ENCODE data around the gene SPATA31E1.

SPATA31E1 gene

DNA sequence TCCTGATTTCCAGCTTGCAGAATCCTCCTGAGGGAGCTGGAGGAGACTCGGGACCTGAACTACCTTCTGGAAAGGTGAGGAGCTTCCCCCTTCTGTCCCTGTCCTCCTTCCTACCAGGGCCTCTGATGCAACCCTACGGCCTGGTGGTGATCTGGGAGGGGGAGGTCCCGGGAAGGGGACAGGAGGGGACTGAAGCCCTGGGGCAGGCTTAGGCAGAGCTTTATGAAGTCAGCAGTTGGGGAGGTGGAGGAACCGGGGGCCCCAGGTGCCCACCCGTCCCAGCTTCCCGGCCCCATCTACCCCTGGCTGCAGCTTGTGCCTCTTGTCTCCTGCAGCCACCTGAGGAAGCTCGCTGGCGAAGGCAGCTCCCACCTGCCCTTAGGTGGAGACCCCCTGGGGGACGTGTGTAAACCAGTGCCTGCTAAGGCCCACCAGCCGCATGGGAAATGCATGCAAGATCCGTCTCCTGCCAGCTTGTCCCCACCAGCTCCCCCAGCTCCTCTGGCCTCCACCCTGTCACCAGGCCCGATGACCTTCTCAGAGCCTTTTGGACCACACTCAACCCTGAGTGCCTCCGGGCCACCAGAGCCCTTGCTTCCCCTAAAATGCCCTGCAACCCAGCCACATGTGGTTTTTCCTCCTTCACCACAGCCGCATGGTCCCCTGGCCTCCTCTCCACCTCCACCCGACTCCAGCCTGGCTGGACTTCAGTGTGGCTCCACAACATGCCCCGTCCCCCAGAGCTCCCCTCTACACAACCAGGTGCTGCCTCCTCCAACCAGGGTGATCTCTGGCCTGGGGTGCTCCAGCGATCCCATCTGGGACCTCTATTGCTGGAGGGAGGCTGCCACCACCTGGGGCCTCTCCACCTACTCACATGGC, 2.1 kb downstream of the SPATA31E1 start:
- TF ChIP-seq ZC3H10 (CRISPR knock-in tag; IDR thresholded peaks at IDR 0.05) (no peak), GLIS3 (CRISPR knock-in tag; IDR thresholded peaks at IDR 0.05) (no peak), ARNTL (CRISPR knock-in tag; IDR thresholded peaks at IDR 0.05; ENCODE audit: borderline replicate concordance, low read depth) (no peak), OSR1 (CRISPR knock-in tag; IDR thresholded peaks at IDR 0.05) (no peak), ZNF8 (CRISPR knock-in tag; IDR thresholded peaks at IDR 0.05) (no peak), TOX (CRISPR knock-in tag; IDR thresholded peaks at IDR 0.05; ENCODE audit: borderline replicate concordance) (no peak), RARB (CRISPR knock-in tag; IDR thresholded peaks at IDR 0.05) (no peak), CSDC2 (CRISPR knock-in tag; IDR thresholded peaks at IDR 0.05) (no peak), ZFP3 (CRISPR knock-in tag; IDR thresholded peaks at IDR 0.05) (no peak), ZFP30 (CRISPR knock-in tag; IDR thresholded peaks at IDR 0.05) (no peak), ZNF70 (CRISPR knock-in tag; IDR thresholded peaks at IDR 0.05) (no peak), ESRRG (CRISPR knock-in tag; IDR thresholded peaks at IDR 0.05) (no peak), SNAI2 (CRISPR knock-in tag; IDR thresholded peaks at IDR 0.05) (no peak), ZNF565 (CRISPR knock-in tag; conservative IDR thresholded peaks at IDR 0.05; ENCODE audit: low read depth) (no peak)
- TF ChIP-seq, protein P1, sequence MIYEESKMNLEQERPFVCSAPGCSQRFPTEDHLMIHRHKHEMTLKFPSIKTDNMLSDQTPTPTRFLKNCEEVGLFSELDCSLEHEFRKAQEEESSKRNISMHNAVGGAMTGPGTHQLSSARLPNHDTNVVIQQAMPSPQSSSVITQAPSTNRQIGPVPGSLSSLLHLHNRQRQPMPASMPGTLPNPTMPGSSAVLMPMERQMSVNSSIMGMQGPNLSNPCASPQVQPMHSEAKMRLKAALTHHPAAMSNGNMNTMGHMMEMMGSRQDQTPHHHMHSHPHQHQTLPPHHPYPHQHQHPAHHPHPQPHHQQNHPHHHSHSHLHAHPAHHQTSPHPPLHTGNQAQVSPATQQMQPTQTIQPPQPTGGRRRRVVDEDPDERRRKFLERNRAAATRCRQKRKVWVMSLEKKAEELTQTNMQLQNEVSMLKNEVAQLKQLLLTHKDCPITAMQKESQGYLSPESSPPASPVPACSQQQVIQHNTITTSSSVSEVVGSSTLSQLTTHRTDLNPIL (CRISPR knock-in tag; IDR thresholded peaks at IDR 0.05; ENCODE audit: low read depth), result no peak
- TF ChIP-seq, protein P2, sequence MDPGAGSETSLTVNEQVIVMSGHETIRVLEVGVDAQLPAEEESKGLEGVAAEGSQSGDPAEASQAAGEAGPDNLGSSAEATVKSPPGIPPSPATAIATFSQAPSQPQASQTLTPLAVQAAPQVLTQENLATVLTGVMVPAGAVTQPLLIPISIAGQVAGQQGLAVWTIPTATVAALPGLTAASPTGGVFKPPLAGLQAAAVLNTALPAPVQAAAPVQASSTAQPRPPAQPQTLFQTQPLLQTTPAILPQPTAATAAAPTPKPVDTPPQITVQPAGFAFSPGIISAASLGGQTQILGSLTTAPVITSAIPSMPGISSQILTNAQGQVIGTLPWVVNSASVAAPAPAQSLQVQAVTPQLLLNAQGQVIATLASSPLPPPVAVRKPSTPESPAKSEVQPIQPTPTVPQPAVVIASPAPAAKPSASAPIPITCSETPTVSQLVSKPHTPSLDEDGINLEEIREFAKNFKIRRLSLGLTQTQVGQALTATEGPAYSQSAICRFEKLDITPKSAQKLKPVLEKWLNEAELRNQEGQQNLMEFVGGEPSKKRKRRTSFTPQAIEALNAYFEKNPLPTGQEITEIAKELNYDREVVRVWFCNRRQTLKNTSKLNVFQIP (CRISPR knock-in tag; IDR thresholded peaks at IDR 0.05; ENCODE audit: borderline replicate concordance, low read depth), result no peak
- TF ChIP-seq, protein P3, sequence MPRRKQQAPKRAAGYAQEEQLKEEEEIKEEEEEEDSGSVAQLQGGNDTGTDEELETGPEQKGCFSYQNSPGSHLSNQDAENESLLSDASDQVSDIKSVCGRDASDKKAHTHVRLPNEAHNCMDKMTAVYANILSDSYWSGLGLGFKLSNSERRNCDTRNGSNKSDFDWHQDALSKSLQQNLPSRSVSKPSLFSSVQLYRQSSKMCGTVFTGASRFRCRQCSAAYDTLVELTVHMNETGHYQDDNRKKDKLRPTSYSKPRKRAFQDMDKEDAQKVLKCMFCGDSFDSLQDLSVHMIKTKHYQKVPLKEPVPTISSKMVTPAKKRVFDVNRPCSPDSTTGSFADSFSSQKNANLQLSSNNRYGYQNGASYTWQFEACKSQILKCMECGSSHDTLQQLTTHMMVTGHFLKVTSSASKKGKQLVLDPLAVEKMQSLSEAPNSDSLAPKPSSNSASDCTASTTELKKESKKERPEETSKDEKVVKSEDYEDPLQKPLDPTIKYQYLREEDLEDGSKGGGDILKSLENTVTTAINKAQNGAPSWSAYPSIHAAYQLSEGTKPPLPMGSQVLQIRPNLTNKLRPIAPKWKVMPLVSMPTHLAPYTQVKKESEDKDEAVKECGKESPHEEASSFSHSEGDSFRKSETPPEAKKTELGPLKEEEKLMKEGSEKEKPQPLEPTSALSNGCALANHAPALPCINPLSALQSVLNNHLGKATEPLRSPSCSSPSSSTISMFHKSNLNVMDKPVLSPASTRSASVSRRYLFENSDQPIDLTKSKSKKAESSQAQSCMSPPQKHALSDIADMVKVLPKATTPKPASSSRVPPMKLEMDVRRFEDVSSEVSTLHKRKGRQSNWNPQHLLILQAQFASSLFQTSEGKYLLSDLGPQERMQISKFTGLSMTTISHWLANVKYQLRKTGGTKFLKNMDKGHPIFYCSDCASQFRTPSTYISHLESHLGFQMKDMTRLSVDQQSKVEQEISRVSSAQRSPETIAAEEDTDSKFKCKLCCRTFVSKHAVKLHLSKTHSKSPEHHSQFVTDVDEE (CRISPR knock-in tag; IDR thresholded peaks at IDR 0.05), result no peak
- TF ChIP-seq, protein P4, sequence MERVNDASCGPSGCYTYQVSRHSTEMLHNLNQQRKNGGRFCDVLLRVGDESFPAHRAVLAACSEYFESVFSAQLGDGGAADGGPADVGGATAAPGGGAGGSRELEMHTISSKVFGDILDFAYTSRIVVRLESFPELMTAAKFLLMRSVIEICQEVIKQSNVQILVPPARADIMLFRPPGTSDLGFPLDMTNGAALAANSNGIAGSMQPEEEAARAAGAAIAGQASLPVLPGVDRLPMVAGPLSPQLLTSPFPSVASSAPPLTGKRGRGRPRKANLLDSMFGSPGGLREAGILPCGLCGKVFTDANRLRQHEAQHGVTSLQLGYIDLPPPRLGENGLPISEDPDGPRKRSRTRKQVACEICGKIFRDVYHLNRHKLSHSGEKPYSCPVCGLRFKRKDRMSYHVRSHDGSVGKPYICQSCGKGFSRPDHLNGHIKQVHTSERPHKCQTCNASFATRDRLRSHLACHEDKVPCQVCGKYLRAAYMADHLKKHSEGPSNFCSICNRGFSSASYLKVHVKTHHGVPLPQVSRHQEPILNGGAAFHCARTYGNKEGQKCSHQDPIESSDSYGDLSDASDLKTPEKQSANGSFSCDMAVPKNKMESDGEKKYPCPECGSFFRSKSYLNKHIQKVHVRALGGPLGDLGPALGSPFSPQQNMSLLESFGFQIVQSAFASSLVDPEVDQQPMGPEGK (CRISPR knock-in tag; IDR thresholded peaks at IDR 0.05; ENCODE audit: borderline replicate concordance), result no peak
- no peak for ATAC-seq

DNA sequence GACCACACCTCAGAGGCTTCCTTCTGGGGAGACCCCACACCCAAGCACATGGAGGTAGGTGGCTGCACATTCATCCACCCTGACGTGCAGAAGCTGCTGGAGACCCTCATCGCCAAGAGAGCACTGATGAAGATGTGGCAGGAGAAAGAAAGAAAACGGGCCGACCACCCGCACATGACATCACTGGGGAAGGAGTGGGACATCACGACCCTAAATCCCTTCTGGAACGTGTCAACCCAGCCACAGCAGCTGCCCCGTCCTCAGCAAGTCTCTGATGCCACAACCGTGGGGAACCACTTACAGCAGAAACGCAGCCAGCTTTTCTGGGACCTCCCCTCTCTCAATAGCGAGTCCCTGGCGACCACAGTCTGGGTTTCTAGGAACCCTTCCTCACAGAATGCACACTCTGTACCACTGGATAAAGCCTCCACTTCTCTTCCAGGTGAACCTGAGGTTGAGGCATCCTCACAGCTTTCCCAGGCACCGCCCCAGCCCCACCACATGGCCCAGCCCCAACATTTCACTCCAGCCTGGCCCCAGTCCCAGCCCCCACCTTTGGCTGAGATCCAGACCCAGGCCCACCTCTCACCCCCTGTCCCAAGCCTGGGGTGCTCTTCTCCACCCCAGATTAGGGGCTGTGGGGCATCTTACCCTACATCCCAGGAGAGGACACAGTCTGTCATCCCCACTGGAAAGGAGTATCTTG, 3.0 kb downstream of the SPATA31E1 start:
- TF ChIP-seq ISL1 (CRISPR knock-in tag; IDR thresholded peaks at IDR 0.05) (no peak), ZNF565 (CRISPR knock-in tag; conservative IDR thresholded peaks at IDR 0.05; ENCODE audit: low read depth) (no peak), ARNTL (CRISPR knock-in tag; IDR thresholded peaks at IDR 0.05; ENCODE audit: borderline replicate concordance, low read depth) (no peak), SNAI2 (CRISPR knock-in tag; IDR thresholded peaks at IDR 0.05) (no peak), TCF4 (CRISPR knock-in tag; IDR thresholded peaks at IDR 0.05; ENCODE audit: borderline replicate concordance) (no peak), BACH2 (CRISPR knock-in tag; IDR thresholded peaks at IDR 0.05; ENCODE audit: borderline replicate concordance) (no peak), PPARA (CRISPR knock-in tag; IDR thresholded peaks at IDR 0.05; ENCODE audit: borderline replicate concordance) (no peak), ZFP30 (CRISPR knock-in tag; IDR thresholded peaks at IDR 0.05) (no peak), ZFP3 (CRISPR knock-in tag; IDR thresholded peaks at IDR 0.05) (no peak), ZNF70 (CRISPR knock-in tag; IDR thresholded peaks at IDR 0.05) (no peak), ZC3H10 (CRISPR knock-in tag; IDR thresholded peaks at IDR 0.05) (no peak), CSDC2 (CRISPR knock-in tag; IDR thresholded peaks at IDR 0.05) (no peak), ZNF8 (CRISPR knock-in tag; IDR thresholded peaks at IDR 0.05) (no peak), GLIS3 (CRISPR knock-in tag; IDR thresholded peaks at IDR 0.05) (no peak)
- TF ChIP-seq, protein P2 (CRISPR knock-in tag; IDR thresholded peaks at IDR 0.05; ENCODE audit: borderline replicate concordance, low read depth), result no peak
- TF ChIP-seq, protein P1 (CRISPR knock-in tag; IDR thresholded peaks at IDR 0.05; ENCODE audit: low read depth), result no peak
- TF ChIP-seq, protein P5, sequence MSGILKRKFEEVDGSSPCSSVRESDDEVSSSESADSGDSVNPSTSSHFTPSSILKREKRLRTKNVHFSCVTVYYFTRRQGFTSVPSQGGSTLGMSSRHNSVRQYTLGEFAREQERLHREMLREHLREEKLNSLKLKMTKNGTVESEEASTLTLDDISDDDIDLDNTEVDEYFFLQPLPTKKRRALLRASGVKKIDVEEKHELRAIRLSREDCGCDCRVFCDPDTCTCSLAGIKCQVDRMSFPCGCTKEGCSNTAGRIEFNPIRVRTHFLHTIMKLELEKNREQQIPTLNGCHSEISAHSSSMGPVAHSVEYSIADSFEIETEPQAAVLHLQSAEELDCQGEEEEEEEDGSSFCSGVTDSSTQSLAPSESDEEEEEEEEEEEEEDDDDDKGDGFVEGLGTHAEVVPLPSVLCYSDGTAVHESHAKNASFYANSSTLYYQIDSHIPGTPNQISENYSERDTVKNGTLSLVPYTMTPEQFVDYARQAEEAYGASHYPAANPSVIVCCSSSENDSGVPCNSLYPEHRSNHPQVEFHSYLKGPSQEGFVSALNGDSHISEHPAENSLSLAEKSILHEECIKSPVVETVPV (CRISPR knock-in tag; IDR thresholded peaks at IDR 0.05), result no peak
- no peak for ATAC-seq
